Stimulated activated CD4-positive, alpha-beta T cell treated with anti-CD3 and anti-CD28 coated beads, TNF-alpha, amount 100 ng/mL, for 24 hours (primary cell): Measurements from ENCODE around the gene ZNF597.

Source experiments
- DNase-seq, 3 experiments: peaks; one replicate each; pipeline ENCODE4 v3.0.0-alpha.2; 2020; ENCODE audit warnings: low read depth in 3 of 3

The ZNF597 gene

DNA sequence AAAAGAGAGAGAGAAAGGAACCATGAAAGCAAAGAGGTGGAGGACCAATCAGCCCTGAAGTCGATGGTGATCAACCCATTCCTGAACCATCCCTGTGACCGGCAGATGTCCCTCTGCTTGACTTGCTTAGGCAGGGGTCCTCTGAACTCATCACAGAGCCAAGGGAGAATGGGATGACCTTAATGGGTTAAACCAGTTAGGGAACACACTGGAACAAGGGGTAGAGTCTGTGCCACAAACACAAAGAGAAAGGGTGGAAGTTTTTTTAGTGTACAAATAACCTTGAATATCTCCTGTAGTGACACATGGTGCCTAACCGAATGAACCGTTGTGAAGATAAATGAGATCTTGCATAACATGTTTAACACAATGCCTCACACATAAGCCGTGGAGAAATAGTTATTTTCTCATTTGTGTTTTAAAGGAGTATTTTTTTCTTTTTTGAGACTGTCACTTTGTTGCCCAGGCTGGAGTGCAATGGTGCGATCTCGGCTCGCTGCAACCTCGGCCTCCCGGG is 11.4 kb upstream of the ZNF597 start:
- no peak for DNase-seq

DNA sequence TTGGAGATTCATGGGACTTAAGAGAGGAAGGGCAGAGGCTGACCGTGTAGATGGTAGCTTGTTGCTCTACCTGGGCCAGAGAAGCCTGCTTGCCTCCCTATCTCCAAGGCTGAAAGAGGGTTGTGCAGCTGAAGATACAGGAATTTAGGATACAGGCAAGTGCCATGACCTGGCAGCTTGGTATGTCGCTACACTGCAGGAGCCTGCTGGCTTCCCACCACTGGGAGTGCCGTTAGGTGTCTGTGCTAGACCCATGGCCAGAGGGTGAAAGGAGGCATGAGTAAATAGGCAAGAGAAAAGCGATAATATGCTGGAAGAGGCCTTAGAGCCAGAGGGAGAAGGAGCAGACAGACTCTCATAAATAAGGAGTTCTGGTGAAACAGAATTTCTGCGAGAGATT is 10.8 kb upstream of the ZNF597 start:
- DNase-seq = no peak

DNA sequence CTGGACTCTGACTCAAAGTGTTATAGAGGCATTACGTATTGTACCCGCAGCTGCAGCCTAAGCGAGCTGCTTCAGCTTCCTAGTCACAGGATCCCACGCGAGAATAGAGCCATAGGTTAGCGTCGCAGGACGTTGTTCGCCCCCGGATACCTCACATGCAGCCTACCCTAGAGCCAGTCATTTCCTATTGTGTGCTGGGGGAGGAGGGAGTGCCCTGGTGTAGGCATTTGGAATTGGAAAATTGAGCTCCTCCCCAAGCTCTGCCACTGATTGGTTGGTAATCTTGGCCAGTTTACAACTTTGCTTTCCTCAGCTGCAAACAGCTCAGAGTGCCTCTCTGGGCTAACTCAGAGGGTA is 706 bp upstream of the ZNF597 start:
- DNase-seq = no peak

DNA sequence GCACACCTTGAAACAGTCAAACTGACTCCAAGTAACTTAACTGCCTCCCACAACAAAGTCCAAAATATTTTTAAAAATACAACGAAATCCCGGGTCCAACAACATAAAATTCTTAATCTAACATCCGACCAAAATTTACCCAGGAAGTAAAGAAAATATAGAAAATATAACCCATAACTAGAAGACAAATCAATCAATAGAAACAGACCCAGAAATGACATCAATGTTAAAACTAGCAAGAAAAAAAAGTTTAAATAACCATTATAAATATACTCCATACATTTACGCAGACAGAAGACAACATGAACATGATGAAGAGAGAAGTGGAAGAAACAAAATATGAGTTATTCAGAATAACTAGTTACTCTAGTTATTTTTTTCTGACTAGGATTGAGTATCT is 3.7 kb downstream of the ZNF597 start:
- no peak for DNase-seq

DNA sequence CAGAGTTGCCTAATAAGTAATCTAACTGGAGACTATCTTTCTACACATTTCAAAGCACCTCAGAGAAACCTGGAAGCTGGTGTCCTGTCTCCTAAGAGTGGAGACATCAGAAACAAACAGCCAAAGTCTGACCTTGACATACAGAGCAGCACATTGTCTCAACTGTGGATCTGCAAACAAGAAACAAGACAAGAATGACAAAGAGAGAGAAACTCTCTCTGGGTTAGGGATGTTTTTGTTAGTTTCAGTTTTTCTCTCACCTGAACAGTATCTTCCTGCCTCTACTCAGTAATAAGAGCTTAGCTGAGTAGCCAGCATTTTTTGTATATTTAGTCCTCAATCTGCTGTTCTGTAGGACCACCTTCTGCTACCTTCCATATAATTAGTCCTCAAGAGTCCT is 8.9 kb downstream of the ZNF597 start:
- no peak for DNase-seq

DNA sequence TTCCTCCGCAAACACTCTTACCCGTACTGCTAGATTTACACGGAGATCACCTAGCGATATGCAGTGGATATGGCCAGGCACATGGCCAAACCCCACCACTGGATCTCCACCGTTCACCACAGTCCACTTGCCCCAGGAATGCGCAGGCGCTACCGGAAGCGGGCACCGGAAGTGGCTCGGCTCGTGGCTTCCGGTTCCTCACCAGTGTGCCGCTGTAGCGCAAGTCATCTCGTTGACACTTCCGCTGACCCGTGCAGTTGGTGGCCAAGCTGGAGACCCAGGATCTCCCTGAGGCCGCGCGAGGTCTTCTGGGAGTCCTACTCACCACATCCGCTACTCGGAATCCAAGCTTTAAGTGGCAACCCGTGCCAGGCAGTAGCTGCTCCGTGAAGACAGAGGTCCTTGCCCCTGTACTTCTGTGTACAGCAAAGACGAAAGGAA is 11.5 kb downstream of the ZNF597 start:
- DNase-seq = peak; percentile 26 to 73 (median 44)

DNA sequence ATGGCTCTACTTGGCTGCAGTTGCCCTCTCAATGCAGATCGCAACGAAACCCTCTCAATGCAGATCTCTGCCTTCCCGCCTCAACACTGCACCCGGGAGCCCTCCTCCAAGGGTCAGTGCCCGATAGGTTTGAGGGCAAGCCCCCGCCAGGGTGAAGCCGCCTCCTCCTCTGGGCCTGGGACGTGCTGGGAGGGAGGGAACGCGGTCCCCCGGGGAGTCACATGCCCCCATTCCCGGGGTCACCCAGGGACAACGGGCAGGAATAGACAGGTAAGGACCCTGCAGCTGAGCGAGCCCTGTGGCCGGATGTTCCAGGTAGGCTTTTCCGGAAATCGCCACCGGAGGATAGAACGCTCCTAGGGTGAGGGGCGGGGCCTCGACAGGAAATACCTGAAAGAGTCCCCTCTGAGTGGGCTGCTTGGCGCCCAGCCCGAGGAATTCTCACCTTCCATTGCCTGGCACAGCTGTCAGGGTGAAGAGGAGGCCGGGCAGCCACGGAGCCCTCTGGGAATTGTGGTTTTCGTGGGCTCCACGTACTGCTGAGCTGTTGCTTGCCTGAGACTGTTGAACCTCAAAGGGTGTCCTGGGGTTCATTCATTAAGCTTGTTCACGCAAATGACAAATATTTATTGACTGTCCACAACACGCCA is 29.4 kb downstream of the ZNF597 start:
- DNase-seq = no peak

DNA sequence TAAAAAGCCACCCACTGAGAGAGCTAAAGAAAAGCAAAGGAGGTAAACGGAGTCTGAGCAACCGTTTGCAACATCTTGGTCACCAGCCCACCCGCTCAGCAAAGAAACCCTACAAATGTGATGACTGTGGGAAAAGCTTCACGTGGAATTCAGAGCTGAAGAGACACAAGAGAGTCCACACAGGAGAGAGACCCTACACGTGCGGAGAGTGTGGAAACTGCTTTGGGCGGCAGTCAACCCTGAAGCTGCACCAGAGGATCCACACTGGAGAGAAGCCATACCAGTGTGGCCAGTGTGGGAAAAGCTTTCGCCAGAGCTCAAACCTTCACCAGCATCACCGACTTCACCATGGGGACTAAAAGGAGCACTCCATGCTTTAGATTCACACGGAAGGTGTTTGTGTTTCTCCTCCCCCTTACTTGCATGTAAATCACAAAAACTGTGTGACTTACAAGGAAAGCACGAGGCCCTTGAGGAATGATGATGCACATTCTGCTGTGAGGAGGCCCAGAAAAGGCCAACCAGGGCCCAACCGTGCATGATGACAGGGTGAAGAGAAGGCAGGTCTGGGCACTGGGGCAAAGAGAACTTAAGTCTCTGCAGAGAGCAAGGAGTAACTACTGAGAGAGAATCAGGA is 34.6 kb downstream of the ZNF597 start:
- DNase-seq = no peak

DNA sequence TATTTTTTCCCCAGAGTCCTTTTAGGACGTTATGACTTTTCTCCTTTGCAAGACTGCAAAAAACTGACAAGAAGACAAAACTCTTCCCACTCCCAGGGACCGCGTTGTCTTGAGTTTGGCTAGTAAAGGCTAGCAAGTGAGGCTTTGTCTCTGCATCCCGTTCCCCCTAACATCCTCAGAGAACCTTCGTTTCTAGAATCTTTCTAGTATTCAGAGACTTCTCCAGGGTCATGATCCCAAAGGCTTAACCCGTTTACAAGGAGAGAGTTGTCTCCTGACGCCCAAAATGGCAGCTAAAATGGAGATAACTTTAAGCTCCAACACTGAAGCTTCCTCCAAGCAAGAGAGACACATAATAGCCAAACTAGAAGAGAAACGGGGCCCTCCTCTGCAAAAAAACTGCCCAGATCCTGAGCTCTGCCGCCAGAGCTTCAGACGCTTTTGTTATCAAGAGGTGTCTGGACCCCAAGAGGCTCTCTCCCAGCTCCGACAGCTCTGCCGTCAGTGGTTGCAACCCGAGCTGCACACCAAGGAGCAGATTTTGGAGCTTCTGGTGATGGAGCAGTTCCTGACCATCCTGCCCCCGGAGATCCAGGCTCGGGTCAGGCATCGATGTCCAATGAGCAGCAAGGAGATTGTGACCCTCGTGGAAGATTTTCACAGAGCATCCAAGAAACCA is 41.4 kb downstream of the ZNF597 start:
- no peak for DNase-seq

DNA sequence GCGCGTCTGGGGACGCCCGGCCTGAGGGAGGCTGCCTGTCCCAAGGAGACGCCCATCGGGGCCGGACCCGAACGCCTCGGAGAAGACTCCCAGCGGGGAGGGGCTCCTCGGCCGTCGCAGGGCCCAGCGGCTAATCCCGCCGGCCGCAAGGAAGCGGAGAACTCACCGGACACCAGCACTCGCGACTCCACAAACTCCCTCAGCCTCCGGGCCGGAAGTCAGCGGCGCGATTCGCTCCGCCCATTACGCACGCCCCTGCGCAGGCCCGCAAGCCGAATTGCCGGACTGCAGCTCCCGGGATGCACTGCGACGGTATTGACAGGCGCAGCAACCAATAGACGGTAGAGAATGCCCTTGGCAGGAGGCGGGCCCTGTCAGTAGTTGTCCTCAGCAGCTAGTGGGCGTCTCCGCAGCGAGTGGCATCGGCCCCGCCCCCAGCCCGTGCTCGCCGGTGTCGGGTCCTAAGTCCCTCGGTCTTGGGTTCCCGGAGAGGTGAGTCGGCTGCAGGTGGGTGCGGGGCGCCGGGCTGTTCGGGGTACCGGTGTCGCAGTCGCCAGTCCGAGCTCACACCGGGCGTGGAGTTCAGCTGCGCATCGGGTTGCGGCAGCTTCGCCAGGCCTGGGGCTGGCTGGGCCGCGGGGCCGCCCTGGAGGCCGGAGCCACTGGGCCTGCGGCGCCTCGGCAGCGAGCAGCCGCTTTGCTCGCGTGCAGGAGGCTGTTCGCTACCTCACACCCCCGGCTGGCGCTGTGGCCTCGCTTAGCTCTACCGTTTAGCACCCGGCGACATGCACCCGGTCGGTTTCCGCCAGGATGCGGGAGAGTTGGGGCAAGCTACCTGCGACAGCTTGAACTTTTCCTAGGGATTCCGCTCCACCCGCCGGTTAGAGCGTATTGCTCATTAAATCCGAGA is 42.3 kb downstream of the ZNF597 start, which contains the start of the genes ZNF174 and ZSCAN32:
ZNF174 (plus strand) TSS at position 437 of the 910 bp plus-strand sequence. CDS start 790 bp downstream, outside the sequence.
ZSCAN32 (minus strand) TSS at position 226 of the 910 bp plus-strand sequence. CDS start 3,447 bp downstream, outside the sequence.
- DNase-seq = peak; percentile 97 to 98 (median 98)

DNA sequence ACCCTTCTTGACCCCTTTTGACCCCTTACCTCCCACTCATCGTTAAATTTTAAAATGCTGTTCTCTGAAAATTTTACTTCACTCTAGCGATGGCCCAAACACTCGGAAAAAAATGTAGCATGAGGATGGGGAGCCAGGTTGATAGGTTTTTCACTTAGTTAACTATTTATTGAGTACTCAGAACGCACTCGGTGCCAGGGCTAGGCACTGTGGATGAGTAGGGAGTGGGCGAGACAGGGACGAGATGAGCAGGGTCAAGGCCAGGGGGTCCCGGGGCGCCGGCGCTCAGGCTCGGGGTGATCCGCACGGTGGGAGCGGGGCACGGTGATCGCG is 42.9 kb downstream of the ZNF597 start:
- no peak for DNase-seq

DNA sequence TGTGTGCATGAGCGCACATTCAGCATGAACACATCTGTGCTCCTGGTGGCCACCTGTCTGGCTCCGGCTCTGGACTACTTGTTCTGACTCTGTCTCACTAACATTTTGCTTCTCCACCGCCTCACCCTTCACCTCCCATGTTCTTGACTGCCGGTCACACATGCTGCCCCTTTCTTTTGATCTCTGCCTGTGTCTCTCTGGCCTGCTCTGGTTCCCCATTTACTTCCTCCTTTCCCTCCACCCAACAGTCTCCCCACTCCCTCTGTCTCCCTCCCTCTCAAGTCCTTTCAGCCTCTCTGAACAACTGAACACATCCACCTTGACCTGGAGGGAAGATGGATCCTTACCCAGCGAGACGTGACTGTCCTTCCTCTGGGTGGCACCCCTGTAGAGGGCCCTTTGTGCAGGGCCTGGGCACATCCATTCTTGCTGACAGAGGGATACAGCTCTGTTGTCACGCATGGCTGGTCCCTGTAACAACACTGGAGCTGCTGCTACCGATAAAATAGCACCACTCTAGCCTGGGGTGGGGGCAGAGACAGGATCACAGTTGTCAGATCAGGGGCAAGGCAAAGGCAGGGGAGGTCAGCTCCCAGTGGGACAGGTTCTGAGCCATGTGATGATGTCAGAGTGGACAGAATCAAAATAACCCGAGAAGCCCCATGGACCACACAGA is 53.5 kb downstream of the ZNF597 start:
- DNase-seq = no peak

DNA sequence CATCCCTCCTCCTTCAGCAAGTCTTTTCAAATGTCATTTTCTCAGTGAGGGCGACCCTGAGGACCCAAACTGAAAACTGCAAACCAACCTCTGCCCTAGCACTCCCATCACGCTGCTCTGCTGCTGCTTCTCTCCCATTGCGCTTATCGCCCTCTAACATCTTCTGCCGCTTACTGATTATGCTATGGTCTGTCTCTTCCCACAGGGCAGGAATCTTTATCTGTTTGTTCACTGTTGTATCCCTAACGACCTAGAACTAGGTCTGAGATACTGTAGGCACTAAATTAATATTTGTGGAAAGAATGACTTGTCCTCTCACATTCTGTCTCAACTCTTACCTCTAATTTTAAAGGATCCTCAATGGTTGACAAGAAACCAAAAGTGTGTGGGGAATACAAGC is 55.0 kb downstream of the ZNF597 start:
- no peak for DNase-seq

DNA sequence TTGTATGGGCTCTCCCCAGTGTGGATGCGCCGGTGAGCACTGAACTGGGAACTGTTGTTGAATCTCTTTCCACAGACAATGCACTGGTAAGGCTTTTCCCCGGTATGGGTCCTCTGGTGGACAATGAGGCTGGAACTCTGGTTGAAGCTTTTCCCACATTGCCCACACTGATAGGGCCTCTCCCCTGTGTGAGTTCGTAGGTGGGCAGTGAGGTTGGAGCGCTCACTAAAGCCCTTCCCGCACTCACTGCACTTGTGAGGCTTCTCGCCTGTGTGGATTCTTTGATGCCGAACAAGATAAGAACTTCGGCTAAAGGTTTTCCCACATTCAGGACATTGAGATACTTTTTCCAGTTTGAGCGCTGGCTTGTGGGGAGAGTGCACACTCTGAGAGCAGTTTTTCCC is 60.3 kb downstream of the ZNF597 start:
- no peak for DNase-seq
